Germinal center (tissue), 1 donor: Measurements from ENCODE around the gene FBLN1.
"Not testable (repeated sequence)": the region's sequence is repeated elsewhere in the genome, so short reads cannot be mapped to it uniquely, and the experiment has no call there.

Experiments
- DNase-seq: peaks from one replicate; pipeline ENCODE4 v3.0.0; 2012; ENCODE audit warnings: mixed read lengths, low spot score

Gene FBLN1

GRCh38 chr22:45528046-45528445 lies 25.4 kb downstream of the FBLN1 start:
- no peak for DNase-seq

DNA sequence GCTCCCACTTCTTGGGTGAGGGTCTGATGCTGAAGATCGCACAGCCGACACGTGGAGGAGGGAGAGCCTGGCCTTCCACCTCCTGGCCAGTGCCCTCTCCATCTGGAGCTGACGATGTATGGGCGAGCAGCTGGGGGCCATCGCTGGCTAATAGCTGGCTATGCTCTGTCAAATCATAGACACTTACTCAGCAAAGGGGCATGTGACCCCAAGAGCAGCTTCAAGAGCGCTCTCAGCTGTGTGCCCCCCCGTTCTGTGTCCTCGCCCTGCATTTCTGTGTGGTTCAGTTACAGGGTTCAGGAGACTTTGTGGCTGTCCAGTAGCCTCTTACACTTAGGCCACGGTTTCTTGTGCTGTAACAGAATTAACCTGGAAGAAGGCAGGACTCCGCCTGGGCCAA lies 26.4 kb downstream of the FBLN1 start:
- no peak for DNase-seq

GRCh38 chr22:45529971-45530575 lies 27.4 kb downstream of the FBLN1 start:
- DNase-seq: no peak

- no peak for DNase-seq
These were observed 29.0 kb downstream of the FBLN1 start for GRCh38 chr22:45531441-45532234.

DNA sequence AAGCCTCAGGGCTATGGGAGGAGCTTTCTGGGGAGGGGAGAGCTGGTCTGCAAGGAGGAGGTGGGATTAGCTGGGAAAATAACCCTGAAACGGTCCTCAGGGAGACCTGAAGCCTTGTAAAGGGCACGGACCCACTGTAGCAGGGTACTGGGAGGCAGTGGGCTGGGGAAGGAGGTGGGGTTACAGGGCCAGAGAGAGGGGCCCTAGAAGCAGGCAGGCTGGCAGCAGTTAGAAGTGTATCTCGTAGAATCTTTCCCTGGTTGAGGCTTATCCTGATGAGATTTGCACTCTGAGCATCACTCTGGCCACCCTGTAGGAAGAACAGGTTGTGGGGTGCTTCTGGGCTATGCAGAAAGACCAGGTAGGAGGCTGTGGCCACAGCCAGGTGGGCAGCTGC lies 29.6 kb downstream of the FBLN1 start:
- DNase-seq: no peak

- no peak for DNase-seq
These were observed 31.0 kb downstream of the FBLN1 start for GRCh38 chr22:45533703-45534102.

- DNase-seq: no peak
These were observed 31.9 kb downstream of the FBLN1 start for GRCh38 chr22:45534339-45535192.

DNA sequence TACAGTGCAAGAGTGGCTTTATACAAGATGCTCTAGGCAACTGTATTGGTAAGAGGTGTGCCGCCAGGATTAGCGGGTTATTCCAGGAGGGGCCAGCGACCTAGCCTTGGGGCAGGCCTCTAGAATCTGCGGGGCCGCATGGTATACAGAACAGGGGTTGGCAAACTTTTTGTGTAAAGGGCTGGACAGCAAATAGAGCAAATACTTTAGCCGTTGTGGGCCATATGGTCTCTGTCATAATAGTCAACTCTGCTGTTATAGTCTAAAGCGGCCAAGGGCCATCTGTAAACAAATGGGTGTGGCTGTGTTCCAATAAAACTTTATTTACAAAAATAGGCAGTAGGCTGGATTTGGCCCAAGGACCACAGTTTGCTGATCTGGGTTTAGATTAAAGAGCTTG lies 32.6 kb downstream of the FBLN1 start:
- DNase-seq: no peak

DNA sequence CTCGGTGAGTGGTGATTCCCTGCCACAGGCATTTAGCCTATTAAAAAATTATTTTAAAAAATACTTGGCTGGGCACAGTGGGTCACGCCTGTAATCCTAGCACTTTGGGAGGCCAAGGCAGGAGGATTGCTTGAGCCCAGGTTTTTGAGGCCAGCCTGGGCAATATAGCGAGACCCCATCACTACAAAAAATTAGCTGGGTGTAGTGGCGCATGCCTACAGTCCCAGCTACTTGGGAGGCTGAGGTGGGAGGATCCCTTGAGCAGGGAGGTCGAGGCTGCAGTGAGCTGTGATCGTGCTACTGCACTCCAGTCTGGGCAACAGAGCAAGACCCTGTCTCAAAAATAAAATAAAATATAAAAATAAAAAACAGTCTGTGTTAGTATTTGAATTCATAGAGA lies 33.2 kb downstream of the FBLN1 start:
- DNase-seq: not testable (repeated sequence)

- DNase-seq: no peak
These were observed 35.1 kb downstream of the FBLN1 start for GRCh38 chr22:45537734-45538181.

DNA sequence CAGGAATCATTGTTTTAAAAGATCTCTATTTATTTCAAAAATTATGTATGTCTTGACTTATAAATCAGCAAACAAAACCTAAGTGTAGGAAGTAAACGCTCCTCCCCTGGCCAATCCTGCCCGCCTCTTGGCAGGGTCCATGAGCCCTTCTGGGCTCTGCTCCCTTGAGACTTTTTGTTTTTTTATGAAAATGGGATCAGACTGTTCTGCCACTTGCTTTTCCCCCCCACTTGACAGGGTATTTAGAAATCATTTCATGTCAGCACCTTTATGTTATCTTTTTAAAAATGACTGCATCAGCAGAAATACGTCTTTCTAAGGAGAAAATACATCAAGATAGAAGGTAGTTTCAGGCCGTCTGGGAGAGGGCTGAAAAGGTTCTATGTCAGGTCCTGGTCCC lies 35.6 kb downstream of the FBLN1 start:
- no peak for DNase-seq

DNA sequence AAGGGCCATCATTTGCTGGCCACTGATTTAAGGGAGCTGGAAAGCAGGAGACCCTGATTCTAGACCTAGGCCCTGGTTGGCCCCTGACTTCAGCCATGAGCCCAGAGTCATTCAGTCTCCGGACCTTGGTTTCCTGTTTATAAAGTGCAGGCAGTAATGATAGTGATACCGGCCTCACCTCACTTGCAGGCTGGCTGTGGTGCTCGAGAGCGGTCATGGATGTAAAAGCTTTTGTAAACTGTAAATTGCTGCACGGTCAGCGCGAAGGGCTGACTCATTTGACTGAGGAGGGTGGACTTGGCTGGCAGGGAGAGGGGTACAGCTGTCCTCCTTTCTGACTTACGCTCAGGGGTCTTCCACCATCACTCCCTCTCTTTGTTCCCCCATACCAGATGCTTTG lies 37.4 kb downstream of the FBLN1 start:
- no peak for DNase-seq

- no peak for DNase-seq
These were observed 38.8 kb downstream of the FBLN1 start for GRCh38 chr22:45541382-45541979.

DNA sequence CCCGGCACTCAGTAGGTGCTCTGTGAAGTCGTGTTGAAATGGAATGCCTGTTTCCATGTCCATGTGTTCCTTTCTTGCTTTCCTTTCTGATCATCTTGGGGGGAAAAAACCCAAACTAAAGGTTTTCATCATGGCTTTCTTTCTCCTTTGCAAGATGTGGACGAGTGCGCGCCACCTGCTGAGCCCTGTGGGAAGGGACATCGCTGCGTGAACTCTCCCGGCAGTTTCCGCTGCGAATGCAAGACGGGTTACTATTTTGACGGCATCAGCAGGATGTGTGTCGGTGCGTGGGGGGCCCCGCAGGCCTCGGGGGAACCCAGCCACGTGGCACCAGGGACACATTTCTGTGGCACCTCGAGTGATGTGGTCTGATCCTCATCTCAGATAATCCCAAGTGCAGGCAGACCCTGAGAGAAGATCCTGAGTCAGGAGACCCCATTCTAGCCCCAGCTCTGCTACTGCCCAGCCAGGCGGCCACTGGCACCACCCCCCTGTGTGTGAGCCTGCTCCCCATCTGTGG lies 39.4 kb downstream of the FBLN1 start:
- DNase-seq: no peak

GRCh38 chr22:45542736-45543135 lies 40.1 kb downstream of the FBLN1 start:
- DNase-seq: not testable (repeated sequence)

- no peak for DNase-seq
These were observed 40.6 kb downstream of the FBLN1 start for GRCh38 chr22:45543243-45543642.

- no peak for DNase-seq
These were observed 42.0 kb downstream of the FBLN1 start for GRCh38 chr22:45544588-45545170.

GRCh38 chr22:45546333-45547015 lies 43.8 kb downstream of the FBLN1 start:
- no peak for DNase-seq

DNA sequence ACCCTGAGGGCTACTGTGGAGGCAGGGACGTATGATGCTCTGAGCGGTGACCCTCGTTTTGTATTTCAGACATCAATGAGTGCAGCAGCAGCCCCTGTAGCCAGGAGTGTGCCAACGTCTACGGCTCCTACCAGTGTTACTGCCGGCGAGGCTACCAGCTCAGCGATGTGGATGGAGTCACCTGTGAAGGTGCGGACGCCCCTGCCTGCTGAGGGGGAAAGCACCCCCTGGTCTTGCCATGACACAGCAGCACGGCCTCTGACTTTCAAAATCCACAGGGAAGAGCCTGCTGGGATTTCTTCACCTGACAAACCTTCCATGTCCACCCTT lies 44.3 kb downstream of the FBLN1 start:
- no peak for DNase-seq

- DNase-seq: no peak
These were observed 45.0 kb downstream of the FBLN1 start for GRCh38 chr22:45547731-45548130.

- DNase-seq: no peak
These were observed 45.7 kb downstream of the FBLN1 start for GRCh38 chr22:45548247-45548840.
